ENCODE measurements around the gene SRPK2. TPM values are rescaled to one million over a fixed set of nuclear protein-coding genes. Genes with fewer than 3 reads are reported as not detected.
"Not testable (repeated sequence)": the region's sequence is repeated elsewhere in the genome, so short reads cannot be mapped to it uniquely, and the experiment has no call there.

SRPK2 gene
- total RNA-seq, 1 experiment from 2014 or later = 65.4 TPM

DNA sequence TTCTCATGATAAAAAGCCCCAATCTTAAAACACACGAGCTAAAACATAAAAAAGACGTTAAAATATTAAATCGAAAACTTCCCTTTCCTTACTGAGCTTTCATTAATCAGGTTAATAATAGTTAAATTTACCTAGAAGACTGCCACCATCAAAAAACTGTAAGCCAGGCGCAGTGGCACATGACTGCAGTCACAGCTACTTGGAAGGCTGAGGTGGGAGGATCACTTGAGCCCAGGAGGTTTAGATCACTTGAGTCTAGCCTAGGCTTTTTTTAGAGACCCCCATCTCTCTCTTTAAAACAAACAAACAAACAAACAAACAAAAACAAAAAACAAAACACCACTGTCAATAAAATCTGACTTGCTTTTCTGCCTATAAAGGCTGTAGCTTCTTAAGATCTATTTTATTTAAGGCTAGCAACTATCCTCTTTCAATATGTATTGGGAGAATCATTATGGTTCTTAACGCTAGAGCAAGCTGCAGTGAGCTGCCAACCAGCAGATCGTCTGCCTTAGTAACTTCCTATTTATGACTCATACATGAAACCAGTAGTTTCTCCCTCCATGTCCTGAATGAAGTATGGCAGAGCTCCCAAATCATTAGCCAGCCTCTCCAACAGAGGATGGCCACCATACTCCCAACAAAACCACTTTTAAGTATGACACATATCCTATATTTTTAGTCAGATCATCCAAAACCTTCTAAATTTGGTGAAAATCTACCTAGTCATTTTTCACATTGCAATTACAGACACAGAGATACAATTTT is 163.7 kb downstream of the SRPK2 start:
- peak; percentile 92 for DNase-seq (ENCODE audit: low spot score)

DNA sequence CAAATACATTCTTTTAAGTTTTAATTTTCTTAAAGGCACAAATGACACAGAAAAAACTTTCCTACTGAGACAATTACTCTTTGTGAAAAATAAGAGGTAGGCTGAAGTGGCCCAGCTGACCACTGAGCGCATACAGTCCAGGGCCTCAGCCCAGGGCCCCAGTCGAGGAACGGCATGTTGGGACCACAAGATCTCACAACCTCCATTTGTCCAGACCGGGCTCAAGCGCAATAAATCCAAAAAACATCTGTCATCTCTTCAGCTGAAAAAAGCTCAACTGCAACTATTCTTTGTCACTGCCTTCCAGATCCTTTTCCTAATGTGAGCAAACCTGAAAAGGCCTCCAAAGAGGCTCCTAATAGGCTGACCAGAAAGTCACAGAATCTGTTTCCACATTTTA is 165.8 kb downstream of the SRPK2 start:
- no peak for DNase-seq (ENCODE audit: low spot score)

DNA sequence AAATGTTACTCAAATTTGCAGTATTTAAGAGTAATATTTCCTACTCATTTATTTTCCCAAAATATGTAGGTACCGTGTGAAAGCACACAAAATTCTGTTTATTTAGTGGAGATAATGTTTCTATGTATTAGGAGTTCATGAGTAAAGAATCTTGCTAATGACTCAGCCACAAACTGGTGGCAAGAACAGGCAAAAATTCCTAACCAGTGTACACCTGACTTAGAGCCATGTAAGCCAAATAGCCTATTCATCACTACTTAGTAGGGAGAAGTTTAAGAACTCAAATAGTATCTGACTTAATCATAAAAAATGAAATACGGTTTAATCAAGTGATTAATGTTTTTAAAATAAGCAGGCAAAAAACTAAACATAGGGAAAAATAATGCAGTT is 169.0 kb downstream of the SRPK2 start:
- DNase-seq (ENCODE audit: low spot score) = peak; percentile 65

DNA sequence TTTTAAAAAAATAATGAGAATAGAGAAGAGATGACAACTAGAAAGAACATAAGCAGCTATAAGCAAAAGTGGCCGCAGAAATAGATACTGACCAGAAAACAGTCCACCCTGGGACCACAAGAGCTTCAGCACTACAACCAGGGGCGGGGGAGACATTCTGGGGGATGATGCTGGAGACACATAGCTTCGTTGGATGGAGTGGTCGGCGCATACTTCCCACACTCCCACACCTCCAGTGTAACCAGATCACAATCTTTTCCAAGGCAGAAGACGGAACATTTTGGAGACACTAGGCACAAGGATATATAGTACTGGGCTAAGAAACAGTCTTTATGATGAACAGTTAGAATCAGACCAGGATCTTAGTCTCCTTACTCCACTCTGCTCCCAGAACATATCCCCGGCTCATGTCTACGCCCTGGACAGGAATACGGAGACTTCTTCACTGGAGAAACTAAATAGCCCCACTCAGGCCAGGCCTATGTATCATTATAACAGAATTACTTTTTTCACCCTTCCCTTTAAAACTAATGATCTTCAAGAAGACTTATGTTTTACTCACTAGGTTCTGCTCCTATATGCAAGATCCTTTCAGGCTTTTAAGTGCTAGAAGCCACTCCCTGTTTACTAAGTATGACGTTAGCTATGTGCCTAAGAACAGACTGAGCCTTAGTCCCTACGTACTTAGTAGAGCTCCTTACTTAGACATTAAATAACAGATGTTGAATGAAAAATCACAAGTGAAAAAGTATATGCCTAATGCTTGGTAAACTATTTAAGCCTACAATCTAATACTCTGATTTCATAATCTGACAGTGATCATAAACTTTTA is 169.6 kb downstream of the SRPK2 start:
- no peak for DNase-seq (ENCODE audit: low spot score)

DNA sequence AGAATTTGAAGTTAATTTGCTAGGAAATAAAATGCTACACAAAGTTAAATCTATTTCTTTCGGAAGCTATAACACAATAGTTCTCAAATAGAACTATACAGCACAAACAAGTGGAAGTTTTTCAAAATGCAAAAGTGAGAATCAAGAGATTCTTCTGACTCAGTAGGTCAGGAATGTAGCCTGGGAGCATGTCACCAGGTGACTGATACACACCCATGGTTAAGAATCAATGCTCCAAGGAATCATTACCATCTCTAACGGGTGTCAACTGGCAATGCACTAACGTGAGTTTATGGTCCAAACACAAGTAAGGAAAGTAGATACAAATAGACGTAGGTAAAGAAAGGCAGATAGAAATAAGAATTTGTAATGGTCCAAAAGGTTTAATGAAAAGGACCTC is 170.5 kb downstream of the SRPK2 start:
- DNase-seq (ENCODE audit: low spot score) = peak; percentile 38

DNA sequence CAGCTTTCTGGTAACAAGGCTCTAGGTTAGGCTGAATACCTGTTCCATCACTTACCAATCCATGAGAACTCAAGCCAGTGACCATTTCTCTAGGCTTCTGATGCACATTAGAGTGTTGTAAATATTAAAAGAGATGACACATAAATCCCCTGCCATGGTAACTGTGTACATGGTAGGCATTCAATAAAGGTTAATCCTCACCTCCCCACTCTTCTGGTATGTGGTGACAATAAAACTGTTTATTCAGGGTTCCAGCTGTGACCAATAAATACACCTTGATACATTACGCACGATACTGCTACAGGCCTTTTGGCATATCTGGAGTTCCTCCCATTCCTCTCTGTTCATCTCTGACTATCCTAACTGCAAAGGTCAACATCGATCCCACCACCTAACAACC is 171.9 kb downstream of the SRPK2 start:
- DNase-seq (ENCODE audit: low spot score) = no peak

DNA sequence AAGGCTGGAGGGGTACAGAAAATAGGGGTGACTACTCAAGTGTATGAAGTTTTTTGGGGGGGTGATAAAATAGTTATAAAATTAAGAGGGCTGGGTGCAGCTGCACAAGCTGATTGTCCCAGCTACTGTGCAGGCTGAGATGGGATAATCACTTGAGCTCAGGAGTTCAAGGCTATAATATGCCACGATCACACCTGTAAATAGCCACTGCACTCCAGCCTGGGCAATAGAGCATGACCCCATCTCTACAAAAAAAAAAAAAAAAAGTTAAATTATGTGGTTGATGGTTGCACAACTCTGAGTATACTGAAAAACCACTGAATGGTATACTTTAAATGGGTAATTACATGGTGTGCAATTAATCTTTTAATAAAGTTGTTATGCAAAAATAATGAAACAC is 172.9 kb downstream of the SRPK2 start:
- no peak for DNase-seq (ENCODE audit: low spot score)

DNA sequence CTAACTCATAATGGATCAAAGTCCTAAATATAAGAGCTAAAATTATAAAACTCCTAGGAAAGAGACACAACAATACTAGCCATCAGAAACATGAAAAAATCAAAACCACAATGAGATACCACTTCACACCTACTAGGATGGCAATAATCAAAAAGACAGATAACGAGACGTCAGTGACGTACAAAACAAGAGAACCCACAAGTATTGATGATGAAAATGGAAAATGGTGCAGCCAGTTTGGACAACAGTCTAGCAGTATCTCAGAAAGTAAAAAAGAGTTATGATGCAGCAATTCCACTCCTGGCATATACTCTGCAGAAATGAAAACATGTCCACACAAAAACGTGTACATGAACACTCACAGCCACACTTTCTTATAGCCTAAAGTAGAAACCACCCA is 173.5 kb downstream of the SRPK2 start:
- no peak for DNase-seq (ENCODE audit: low spot score)

DNA sequence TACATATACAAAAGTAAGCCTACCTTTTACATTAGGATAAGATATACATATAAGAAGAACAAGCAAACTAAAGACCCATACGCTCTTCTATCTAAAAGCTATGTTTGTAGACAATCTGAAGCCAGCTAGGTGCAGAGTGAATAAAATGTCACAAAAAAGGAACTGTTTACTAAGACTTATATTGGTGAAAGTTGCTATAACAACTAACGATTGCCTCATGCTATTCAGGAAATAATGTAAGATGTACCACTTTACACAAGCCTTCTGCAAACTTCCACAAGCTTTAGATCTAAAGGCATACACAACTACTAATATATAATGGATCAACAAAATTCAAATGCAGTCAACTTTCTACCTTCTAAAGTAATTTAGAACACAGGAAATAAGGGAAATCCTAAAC is 175.1 kb downstream of the SRPK2 start:
- DNase-seq (ENCODE audit: low spot score) = no peak

DNA sequence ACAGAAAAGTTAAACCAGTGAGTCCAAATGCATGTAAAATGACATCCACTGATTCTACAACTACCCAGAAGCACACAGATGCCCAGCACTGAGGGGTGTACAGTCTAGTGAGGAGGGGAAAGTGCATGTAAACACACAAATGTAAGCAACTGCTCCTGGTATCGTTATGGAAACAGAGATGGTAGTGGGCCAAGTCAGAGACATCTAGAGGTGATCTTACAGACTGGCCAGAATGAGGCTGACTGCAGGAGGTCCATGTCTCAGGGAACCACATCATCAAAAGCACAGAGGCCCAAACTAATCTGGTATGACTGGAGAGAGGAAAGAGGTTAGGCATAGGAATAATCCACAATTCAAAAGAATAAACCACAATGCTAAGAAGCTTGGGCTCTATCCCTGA is 176.5 kb downstream of the SRPK2 start:
- no peak for DNase-seq (ENCODE audit: low spot score)

DNA sequence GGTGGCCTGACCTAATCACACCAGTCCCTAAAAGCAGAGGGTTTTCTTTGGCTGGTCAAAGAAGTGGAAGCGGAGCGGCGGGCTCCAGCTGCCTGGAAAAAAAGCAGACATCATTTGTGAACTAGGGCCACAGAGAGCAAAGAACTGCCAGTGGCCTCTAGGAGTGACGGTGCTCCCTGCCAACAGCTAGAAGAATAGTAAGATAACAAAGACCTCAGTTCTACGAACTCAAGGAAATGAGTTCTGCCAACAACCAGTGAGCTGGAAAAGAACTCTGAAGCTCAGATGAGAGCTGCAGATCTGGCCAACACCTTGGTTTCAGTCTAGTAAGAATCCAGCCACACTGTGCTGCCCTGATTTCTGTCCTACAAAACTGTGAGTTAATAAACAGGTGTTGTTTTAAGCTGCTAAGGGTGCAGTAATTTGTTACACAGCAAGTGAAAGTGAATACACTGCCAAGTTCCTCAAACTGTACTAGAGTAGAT is 178.0 kb downstream of the SRPK2 start:
- DNase-seq (ENCODE audit: low spot score) = no peak

DNA sequence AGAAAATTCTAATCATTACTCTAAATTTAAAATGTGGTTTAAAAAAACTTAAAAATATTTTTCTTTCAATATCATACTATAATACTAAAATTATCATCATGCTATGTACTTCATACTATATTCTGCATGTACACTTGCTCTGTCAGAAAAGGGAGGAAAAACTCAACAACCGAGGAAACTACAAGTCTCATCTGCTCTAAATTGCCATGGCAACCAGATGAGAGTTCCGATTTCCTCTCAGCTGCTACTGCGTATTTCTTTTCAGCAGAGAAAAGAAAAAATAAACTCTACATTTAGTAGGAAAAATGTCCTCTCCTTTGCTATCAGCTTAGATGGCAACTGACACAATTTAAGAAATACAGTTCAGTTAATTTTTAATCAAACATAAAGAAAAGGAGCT is 178.9 kb downstream of the SRPK2 start:
- DNase-seq (ENCODE audit: low spot score) = no peak

DNA sequence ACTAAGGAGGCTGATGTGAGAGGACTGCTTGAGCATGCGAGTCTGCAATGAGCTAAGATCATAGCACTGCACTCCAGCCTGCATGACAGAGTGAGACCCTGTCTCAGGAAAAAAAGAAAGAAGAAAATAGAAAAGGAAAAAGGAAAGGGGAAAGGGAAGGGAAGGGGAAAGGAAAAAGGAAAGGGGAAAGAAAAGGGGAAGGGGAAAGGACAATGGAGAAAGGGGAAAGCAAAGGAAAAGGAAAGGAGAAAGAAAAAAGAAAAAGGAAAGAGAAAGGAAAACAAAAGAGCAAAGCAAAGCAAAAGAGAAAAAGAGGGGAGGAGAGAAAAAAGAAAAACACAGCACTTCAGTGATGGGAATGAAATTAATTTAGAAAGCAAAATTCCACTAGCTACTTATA is 179.3 kb downstream of the SRPK2 start:
- no peak for DNase-seq (ENCODE audit: low spot score)

DNA sequence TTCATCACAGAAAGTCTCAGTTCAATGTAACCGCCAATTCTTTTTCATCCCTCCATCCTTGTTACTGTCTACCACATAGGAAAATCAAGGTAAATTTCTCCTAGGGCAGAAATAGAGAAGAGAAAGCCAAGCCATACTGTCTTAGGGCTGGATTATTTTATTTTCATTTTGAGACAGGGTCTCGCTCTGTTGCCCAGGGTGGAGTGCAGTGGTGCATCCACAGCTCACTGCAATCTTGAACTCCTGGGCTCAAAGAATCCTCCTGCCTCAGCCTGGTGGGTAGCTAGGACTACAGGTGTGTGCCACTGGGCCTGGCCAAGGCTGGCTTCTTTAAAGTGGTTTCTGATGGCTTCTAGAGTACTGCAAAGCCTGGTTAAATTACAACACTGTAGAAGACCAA is 181.7 kb downstream of the SRPK2 start:
- DNase-seq (ENCODE audit: low spot score) = no peak

DNA sequence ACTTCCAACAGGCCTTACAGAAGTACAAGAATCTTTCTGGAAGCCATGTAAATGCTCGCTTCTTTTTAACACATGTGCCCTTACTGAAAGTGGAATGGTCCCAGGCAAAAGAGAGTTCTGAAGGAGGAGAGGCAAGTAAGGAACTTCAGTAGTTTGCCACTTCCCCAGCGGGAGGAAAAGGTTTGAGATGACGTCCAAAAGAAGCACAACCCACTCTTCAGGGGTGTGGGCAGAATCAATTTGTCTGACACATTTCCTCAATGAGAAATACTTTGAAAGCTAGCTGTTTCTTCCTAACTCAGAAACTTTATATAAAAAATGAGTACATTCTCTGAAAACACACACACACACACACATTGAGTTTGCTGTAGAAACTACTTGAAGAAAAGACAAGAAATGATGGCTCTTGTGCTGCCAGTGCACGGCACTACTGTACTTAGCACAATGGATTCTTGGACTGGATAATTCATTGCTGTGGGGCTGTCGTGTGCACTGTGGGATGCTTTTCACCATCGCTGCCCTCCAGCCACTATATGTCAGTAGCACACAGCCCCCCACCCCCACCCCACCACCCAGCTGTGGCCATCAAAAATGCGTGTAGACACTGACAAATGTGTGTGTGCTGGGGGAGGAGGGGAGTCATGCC is 183.0 kb downstream of the SRPK2 start:
- no peak for DNase-seq (ENCODE audit: low spot score)

DNA sequence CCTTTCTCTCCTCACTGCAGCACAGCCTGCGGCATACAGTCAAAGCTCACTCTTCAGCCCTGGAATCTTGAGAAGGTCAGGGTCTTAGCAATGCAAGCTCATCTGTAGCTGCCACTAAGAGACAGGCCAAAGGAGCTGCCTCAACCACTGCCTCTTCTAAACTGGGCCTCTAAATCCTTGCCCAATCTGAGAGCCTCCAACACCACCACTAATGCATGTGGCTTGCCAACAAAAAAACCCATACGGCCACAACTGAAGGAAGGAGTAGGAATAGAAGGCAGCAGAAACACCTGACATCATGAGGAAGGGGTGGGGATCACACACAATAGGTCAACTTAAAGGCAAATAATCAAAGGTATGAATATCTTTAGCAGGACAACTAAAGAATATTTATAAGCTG is 183.8 kb downstream of the SRPK2 start:
- DNase-seq (ENCODE audit: low spot score) = no peak

DNA sequence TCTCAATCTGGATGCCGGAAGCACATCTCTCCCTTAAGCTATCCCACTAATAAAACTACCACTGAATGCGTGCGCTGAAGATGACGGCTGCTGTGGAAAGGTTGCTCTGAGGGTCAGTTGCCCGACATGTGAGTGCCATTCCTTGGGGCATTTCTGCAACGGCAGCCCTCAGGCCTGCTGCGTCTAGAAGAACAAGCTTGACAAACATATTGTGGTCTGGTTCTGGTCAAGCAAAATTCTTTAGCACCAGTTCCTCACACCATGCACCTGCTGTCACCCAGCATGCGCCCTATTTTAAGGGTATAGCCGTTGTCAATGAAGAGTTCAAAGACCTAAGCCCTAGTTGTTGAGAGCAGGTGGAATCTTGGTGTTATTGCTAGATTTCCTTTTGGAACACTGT is 184.2 kb downstream of the SRPK2 start:
- DNase-seq (ENCODE audit: low spot score) = no peak

DNA sequence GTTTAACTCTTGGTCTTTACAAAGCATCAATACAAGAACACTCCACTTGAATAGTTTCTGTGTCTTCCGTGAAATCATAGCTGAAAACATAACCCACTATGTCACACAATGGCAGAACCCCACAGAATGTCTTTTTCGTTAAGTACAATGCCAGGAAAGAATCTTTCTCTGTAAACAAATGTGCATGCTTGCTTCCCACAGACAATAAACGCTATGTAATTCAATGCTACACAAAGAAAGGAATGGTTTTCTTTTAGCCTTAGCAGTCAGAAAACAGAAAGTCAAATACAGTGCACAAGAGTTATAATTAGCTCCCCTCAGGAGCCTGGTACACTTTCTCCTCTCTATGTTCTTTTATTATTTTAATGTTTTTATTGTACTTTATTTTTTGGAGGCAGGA is 186.1 kb downstream of the SRPK2 start:
- DNase-seq (ENCODE audit: low spot score) = no peak

DNA sequence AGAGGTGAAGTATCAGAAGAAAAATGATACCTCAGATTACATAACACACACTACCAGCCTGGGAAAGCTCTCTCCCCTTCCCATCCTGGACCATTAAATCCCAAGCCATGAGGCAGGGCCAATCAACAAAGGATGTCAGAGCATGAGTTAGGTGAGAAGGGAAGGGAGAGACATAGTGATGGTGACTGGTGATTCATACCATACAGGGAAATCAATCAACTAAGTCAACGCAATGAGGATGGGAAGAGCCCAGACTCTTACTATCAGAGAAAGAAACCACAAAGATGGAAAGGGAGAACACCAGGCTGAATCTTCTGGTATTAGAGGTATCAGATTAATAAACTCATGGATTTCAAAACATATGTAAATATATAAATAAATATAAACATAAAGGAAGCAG is 189.3 kb downstream of the SRPK2 start:
- DNase-seq (ENCODE audit: low spot score) = peak; percentile 18

DNA sequence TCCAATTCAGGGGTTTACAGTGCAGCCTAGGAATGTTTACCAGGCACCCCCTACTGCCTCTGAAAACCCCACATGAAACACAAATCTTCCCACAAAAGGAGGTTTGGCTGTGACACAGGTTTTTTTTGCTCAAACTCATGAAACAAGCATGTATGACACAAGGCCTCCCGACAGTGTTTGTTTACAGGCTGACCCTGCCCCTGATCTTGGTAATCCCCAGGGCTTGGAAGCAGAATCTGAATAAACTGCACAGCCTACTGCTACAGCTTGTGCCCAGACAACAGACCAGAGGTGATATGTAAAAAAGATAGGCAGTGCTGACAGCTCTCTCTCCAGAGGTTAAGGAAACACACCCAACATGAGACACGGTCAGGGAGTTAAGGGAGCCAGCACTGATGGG is 190.5 kb downstream of the SRPK2 start:
- DNase-seq (ENCODE audit: low spot score) = peak; percentile 3

DNA sequence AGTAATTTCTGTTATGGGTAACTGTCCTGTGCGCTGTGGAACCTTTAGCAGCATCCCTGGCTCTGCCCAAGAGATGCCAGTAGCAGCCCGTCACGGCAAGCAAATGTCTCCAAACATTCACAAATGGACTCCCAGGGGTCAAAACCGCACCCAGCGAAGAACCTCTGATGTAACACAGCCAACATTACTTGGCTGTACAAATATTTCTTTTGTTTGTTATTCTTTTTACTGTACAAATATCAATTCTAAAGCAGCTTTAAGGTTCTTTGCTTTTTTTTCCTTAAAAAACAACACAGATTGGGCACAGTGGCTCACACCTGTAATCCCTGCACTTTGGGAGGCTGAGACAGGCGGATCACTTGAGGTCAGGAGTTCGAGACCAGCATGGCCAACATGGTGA is 192.2 kb downstream of the SRPK2 start:
- no peak for DNase-seq (ENCODE audit: low spot score)

DNA sequence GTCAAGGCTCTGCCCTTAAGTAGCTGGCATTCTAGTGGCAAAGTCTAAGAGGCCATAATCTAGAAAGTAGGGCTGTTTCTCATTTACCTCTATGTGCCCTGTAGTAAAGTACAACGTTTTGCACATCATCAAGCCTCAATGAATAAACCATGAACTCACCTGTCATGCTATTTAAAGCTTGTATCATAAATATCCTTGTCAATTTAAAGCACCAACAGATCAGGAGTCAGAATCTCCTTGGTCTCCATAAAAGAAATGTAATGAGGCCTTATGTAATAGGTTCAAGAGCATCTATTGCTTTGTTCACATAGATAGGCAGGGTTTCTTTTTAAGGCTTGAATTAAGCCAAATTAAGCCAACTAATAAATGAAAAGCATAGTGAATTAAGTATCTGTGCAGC is 192.8 kb downstream of the SRPK2 start:
- no peak for DNase-seq (ENCODE audit: low spot score)

DNA sequence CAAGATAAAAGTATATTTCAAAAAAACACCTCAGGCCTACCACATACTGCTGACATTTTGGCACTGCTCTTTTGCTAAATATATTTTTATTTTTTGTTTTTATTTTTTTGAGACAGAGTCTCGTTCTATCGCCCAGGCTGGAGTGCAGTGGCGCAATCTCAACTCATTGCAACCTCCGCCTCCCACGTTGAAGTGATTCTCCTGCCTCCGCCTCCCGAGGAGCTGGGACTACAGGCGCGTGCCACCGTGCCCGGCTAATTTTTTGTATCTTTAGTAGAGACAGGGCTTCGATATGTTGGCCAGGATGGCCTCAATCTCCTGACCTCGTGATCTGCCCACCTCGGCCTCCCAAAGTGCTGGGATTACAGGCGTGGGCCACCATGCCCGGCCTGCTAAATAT is 193.8 kb downstream of the SRPK2 start:
- not testable (repeated sequence) for DNase-seq (ENCODE audit: low spot score)

All from A172 (cell line).